ENCODE measurements around the gene SLC66A2.

- TF ChIP-seq, protein P1, sequence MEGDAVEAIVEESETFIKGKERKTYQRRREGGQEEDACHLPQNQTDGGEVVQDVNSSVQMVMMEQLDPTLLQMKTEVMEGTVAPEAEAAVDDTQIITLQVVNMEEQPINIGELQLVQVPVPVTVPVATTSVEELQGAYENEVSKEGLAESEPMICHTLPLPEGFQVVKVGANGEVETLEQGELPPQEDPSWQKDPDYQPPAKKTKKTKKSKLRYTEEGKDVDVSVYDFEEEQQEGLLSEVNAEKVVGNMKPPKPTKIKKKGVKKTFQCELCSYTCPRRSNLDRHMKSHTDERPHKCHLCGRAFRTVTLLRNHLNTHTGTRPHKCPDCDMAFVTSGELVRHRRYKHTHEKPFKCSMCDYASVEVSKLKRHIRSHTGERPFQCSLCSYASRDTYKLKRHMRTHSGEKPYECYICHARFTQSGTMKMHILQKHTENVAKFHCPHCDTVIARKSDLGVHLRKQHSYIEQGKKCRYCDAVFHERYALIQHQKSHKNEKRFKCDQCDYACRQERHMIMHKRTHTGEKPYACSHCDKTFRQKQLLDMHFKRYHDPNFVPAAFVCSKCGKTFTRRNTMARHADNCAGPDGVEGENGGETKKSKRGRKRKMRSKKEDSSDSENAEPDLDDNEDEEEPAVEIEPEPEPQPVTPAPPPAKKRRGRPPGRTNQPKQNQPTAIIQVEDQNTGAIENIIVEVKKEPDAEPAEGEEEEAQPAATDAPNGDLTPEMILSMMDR (IDR thresholded peaks at IDR 0.05): no peak
- TF ChIP-seq EZH2phosphoT487 (IDR thresholded peaks at IDR 0.05) (no peak), EZH2 (IDR thresholded peaks at IDR 0.05) (no peak)
Observed at GRCh38 chr18:79972720-79973119, 21.3 kb upstream of the SLC66A2 start.
